ENCODE measurements around the gene AAK1. TPM values are rescaled to one million over a fixed set of nuclear protein-coding genes. Genes with fewer than 3 reads are reported as not detected.

AAK1 gene
- total RNA-seq, 2 donors from 2014 or later: 44.6 to 60.0 TPM

- Histone ChIP-seq H3K4me1 (peaks cover 53% of the 10 kb centered on the region), H3K4me3 (no peak overlapping the region), H3K27me3 (no peaks in the 10 kb centered on the region), H3K27ac (no peak overlapping the region), H3K36me3 (replicated peaks in 1 of 2; ENCODE audit: insufficient read depth in 1 of 2, low read depth in 2 of 2) (no peaks in the 10 kb centered on the region), H3K9me3 (no peaks in the 10 kb centered on the region)
- no peak for ATAC-seq
- WGBS, 2 donors: 70% methylated on average over 3 of the region's 3 CpGs
- DNase-seq: no peak
- intact Hi-C loops (cut with DNase I): no loop called here
- TF ChIP-seq POLR2A (IDR thresholded peaks at IDR 0.05): no peak
- no peak for TF ChIP-seq CTCF (IDR thresholded peaks at IDR 0.05)
Observed at GRCh38 chr2:69619725-69620124, 23.8 kb downstream of the AAK1 start.

- no peak for DNase-seq
- intact Hi-C loops (cut with DNase I): no loop called here
- Histone ChIP-seq H3K27ac (peak overlapping the region in 2 of 4 donors; percentile 2 to 30), H3K4me3 (no peak overlapping the region), H3K9me3 (no peaks in the 10 kb centered on the region), H3K27me3 (no peaks in the 10 kb centered on the region), H3K4me1 (peaks cover 52% of the 10 kb centered on the region), H3K36me3 (replicated peaks in 1 of 2; ENCODE audit: insufficient read depth in 1 of 2, low read depth in 2 of 2) (no peaks in the 10 kb centered on the region)
- ATAC-seq: no peak
- 69 to 79% methylated on average over 5 of the region's 5 CpGs for WGBS, 2 donors
- no peak for TF ChIP-seq POLR2A (IDR thresholded peaks at IDR 0.05)
- no peak for TF ChIP-seq CTCF (IDR thresholded peaks at IDR 0.05)
Observed at GRCh38 chr2:69618362-69618761, 25.2 kb downstream of the AAK1 start.

GRCh38 chr2:69617744-69618143 is 25.8 kb downstream of the AAK1 start:
- H3K4me1 ChIP-seq: peaks cover 52% of the 10 kb centered on the region

GRCh38 chr2:69616755-69617154 is 26.8 kb downstream of the AAK1 start:
- H3K36me3 ChIP-seq (replicated peaks in 1 of 2; ENCODE audit: insufficient read depth in 1 of 2, low read depth in 2 of 2): no peaks in the 10 kb centered on the region
- H3K4me3 ChIP-seq: no peak overlapping the region
- no peaks in the 10 kb centered on the region for H3K9me3 ChIP-seq
- H3K4me1 ChIP-seq: peaks cover 52% of the 10 kb centered on the region
- no peak for TF ChIP-seq CTCF (IDR thresholded peaks at IDR 0.05)
- TF ChIP-seq POLR2A (IDR thresholded peaks at IDR 0.05): no peak
- H3K27me3 ChIP-seq: no peaks in the 10 kb centered on the region
- intact Hi-C loops (cut with DNase I): no loop called here
- ATAC-seq (peak; percentile 18), DNase-seq (no peak)
- no peak overlapping the region for H3K27ac ChIP-seq
- WGBS, 2 donors: 35 to 40% methylated on average over 1 of the region's 1 CpG

More at GRCh38 chr2:69617744-69618143, 25.8 kb downstream of the AAK1 start:
- no peak for DNase-seq
- Histone ChIP-seq H3K9me3 (no peaks in the 10 kb centered on the region), H3K27me3 (no peaks in the 10 kb centered on the region), H3K27ac (no peak overlapping the region), H3K36me3 (replicated peaks in 1 of 2; ENCODE audit: insufficient read depth in 1 of 2, low read depth in 2 of 2) (no peaks in the 10 kb centered on the region), H3K4me3 (no peak overlapping the region)
- intact Hi-C loops (cut with DNase I): no loop called here
- no peak for TF ChIP-seq POLR2A (IDR thresholded peaks at IDR 0.05)
- TF ChIP-seq CTCF (IDR thresholded peaks at IDR 0.05): no peak
- 47 to 55% methylated on average over 1 of the region's 1 CpG for WGBS, 2 donors
- no peak for ATAC-seq

GRCh38 chr2:69615969-69616368 is 27.6 kb downstream of the AAK1 start:
- 79 to 95% methylated on average over 4 of the region's 4 CpGs for WGBS, 2 donors
- TF ChIP-seq CTCF (IDR thresholded peaks at IDR 0.05): no peak
- DNase-seq (no peak), ATAC-seq (no peak)
- intact Hi-C loops (cut with DNase I): no loop called here
- no peaks in the 10 kb centered on the region for H3K27me3 ChIP-seq
- no peak overlapping the region for H3K27ac ChIP-seq
- no peaks in the 10 kb centered on the region for H3K9me3 ChIP-seq
- H3K4me1 ChIP-seq: peaks cover 52% of the 10 kb centered on the region
- H3K4me3 ChIP-seq: no peak overlapping the region
- H3K36me3 ChIP-seq (replicated peaks in 1 of 2; ENCODE audit: insufficient read depth in 1 of 2, low read depth in 2 of 2): no peaks in the 10 kb centered on the region

Measured in body of pancreas (tissue), 4 donors.